HEK293T (cell line): Measurements from ENCODE around the gene GGT6.

Experiments used
- CTCF ChIA-PET: fragments of 350-600 bp; formaldehyde crosslinking; extraction: SDS; loops from one replicate; lab custom pipeline; 2021; ENCODE audit warnings: antibody characterized with exemption, inconsistent platforms; lab: Yijun Ruan, JAX
- POLR2A ChIA-PET: fragments of 350-600 bp; formaldehyde crosslinking; extraction: SDS; loops from one replicate; lab custom pipeline; 2020; ENCODE audit warnings: antibody characterized with exemption, inconsistent platforms; lab: Yijun Ruan, JAX
- DNase-seq: peaks from one replicate; pipeline ENCODE4 v3.0.0; 2012; ENCODE audit warnings: mixed read lengths; ENCODE audit errors: extremely low spot score
- ARNT ChIP-seq: fragments of 450-650 bp; IDR thresholded peaks from 2 replicates; pipeline ENCODE4 v1.6.1; 2017; ENCODE audit warnings: mild to moderate bottlenecking
- BHLHE40 ChIP-seq: fragments of 450-650 bp; IDR thresholded peaks from 2 replicates; pipeline ENCODE4 v1.6.1; 2016; ENCODE audit warnings: mild to moderate bottlenecking, moderate library complexity, borderline replicate concordance
- CTBP1 ChIP-seq: fragments of 450-650 bp; IDR thresholded peaks from 2 replicates; pipeline ENCODE4 v1.6.1; 2016; ENCODE audit warnings: borderline replicate concordance
- ELF4 ChIP-seq: fragments of 450-650 bp; IDR thresholded peaks from 2 replicates; pipeline ENCODE4 v1.6.1; 2017; ENCODE audit warnings: antibody characterized with exemption
- FOXA1 ChIP-seq: fragments of 450-650 bp; IDR thresholded peaks from 2 replicates; pipeline ENCODE4 v1.6.1; 2016; ENCODE audit warnings: mild to moderate bottlenecking
- FOXK2 ChIP-seq: fragments of 450-650 bp; IDR thresholded peaks from 2 replicates; pipeline ENCODE4 v1.6.1; 2016; ENCODE audit warnings: mild to moderate bottlenecking
- FOXM1 ChIP-seq: fragments of 450-650 bp; IDR thresholded peaks from 2 replicates; pipeline ENCODE4 v1.6.1; 2017; ENCODE audit warnings: mild to moderate bottlenecking, borderline replicate concordance
- HDGF ChIP-seq: fragments of 450-650 bp; IDR thresholded peaks from 2 replicates; pipeline ENCODE4 v1.6.1; 2017; ENCODE audit warnings: antibody characterized with exemption, borderline replicate concordance
- L3MBTL2 ChIP-seq: fragments of 450-650 bp; conservative IDR thresholded peaks from 2 replicates; pipeline ENCODE4 v1.6.1; 2016; ENCODE audit warnings: mild to moderate bottlenecking
- LEF1 ChIP-seq: fragments of 450-650 bp; IDR thresholded peaks from 2 replicates; pipeline ENCODE4 v1.6.1; 2017; ENCODE audit warnings: mild to moderate bottlenecking, borderline replicate concordance
- NFRKB ChIP-seq: fragments of 450-650 bp; IDR thresholded peaks from 2 replicates; pipeline ENCODE4 v1.6.1; 2016; ENCODE audit warnings: mild to moderate bottlenecking, moderate library complexity
- PKNOX1 ChIP-seq: fragments of 450-650 bp; IDR thresholded peaks from 2 replicates; pipeline ENCODE4 v1.6.1; 2016
- SP1 ChIP-seq: fragments of 450-650 bp; IDR thresholded peaks from 2 replicates; pipeline ENCODE4 v1.6.1; 2017
- SUZ12 ChIP-seq: fragments of 450-650 bp; IDR thresholded peaks from 2 replicates; pipeline ENCODE4 v1.6.1; 2016; ENCODE audit warnings: mild to moderate bottlenecking
- TARDBP ChIP-seq: fragments of 450-650 bp; IDR thresholded peaks from 2 replicates; pipeline ENCODE4 v1.6.1; 2016
- ZNF384 ChIP-seq: fragments of 450-650 bp; IDR thresholded peaks from 2 replicates; pipeline ENCODE4 v1.6.1; 2016

GGT6 gene

GRCh38 chr17:4557626-4558346 is 2.6 kb downstream of the GGT6 start:
- DNase-seq, result no peak
- POLR2A ChIA-PET, result no interaction called here
- TF ChIP-seq FOXK2 (no peak), CTBP1 (no peak), FOXA1 (no peak), ZNF384 (no peak), L3MBTL2 (no peak), NFRKB (no peak), SUZ12 (no peak)
- CTCF ChIA-PET, result interaction anchor here (0.5 kb wide), 1 partner anchor 49 kb away, joined by 3 read pairs; no protein-coding TSS in a partner anchor

GRCh38 chr17:4556996-4557395 is 3.4 kb downstream of the GGT6 start:
- ChIA-PET POLR2A (interaction anchor here (1.3 kb wide), 2 partner anchors 68 to 383 kb away, joined by 3 to 5 read pairs; partner anchors contain the start of genes RNF167 and SLC25A11), CTCF (interaction anchor here (0.5 to 2.3 kb wide), 2 partner anchors 10 to 50 kb away, joined by 3 to 10 read pairs; no protein-coding TSS in a partner anchor)
- TF ChIP-seq FOXM1, result no peak
- no peak for TF ChIP-seq BHLHE40
- TF ChIP-seq ARNT, result no peak
- no peak for TF ChIP-seq HDGF

GRCh38 chr17:4555873-4556759 is 4.3 kb downstream of the GGT6 start:
- no peak for TF ChIP-seq FOXK2
- no peak for TF ChIP-seq BHLHE40
- TF ChIP-seq SUZ12, result no peak
- TF ChIP-seq HDGF, result no peak
- no peak for TF ChIP-seq ZNF384
- TF ChIP-seq ELF4, result no peak
- TF ChIP-seq NFRKB, result no peak
- no peak for TF ChIP-seq TARDBP
- no peak for TF ChIP-seq L3MBTL2
- POLR2A ChIA-PET, result interaction anchor here (0.6 to 3.4 kb wide), 17 partner anchors 11 to 527 kb away, joined by 3 to 22 read pairs (median 4); partner anchors contain the start of genes RNF167 and SLC25A11
- no peak for DNase-seq
- CTCF ChIA-PET, result interaction anchor here (1.1 to 2.3 kb wide), 2 partner anchors 9 to 11 kb away, joined by 4 to 10 read pairs; no protein-coding TSS in a partner anchor

More at GRCh38 chr17:4556996-4557395, 3.4 kb downstream of the GGT6 start:
- DNase-seq, result no peak

- TF ChIP-seq ELF4, result peak; percentile 78
- peak; percentile 91 for TF ChIP-seq L3MBTL2
- TF ChIP-seq BHLHE40, result no peak
- DNase-seq, result peak; percentile 99
- CTCF ChIA-PET, result interaction anchor here (0.6 to 2.3 kb wide), 4 partner anchors 10 to 58 kb away, joined by 3 to 10 read pairs (median 4); no protein-coding TSS in a partner anchor
- POLR2A ChIA-PET, result interaction anchor here (0.6 to 3.4 kb wide), 23 partner anchors 8 to 528 kb away, joined by 3 to 22 read pairs (median 4); partner anchors contain the start of genes PELP1, RNF167 and SLC25A11
Observed at GRCh38 chr17:4554997-4555799, 5.2 kb downstream of the GGT6 start, which contains the start of gene MYBBP1A. TSS of gene MYBBP1A (minus strand) at chr17:4555384. CDS start at chr17:4555324, 60 bp downstream.

GRCh38 chr17:4554441-4554996 is 5.9 kb downstream of the GGT6 start:
- CTCF ChIA-PET, result interaction anchor here (0.6 to 0.9 kb wide), 3 partner anchors 12 to 57 kb away, joined by 3 read pairs; no protein-coding TSS in a partner anchor
- no peak for DNase-seq
- POLR2A ChIA-PET, result interaction anchor here (0.9 to 3.4 kb wide), 11 partner anchors 9 to 385 kb away, joined by 3 to 22 read pairs (median 5); partner anchors contain the start of genes PELP1, RNF167, SLC25A11 and SPNS2
- TF ChIP-seq NFRKB, result no peak
- TF ChIP-seq BHLHE40, result no peak
- no peak for TF ChIP-seq FOXK2
- TF ChIP-seq FOXM1, result no peak
- TF ChIP-seq TARDBP, result no peak
- TF ChIP-seq LEF1, result no peak
- no peak for TF ChIP-seq PKNOX1
- no peak for TF ChIP-seq SP1
- no peak for TF ChIP-seq CTBP1
- TF ChIP-seq L3MBTL2, result no peak
- TF ChIP-seq FOXA1, result no peak
- TF ChIP-seq ELF4, result no peak
- no peak for TF ChIP-seq SUZ12
- TF ChIP-seq ZNF384, result no peak

- POLR2A ChIA-PET, result interaction anchor here (1.2 to 3.4 kb wide), 4 partner anchors 10 to 55 kb away, joined by 5 to 22 read pairs (median 9); partner anchors contain the start of gene SPNS2
- CTCF ChIA-PET, result no interaction called here
- TF ChIP-seq CTBP1 (no peak), BHLHE40 (no peak), SP1 (no peak), FOXM1 (no peak), ARNT (no peak), HDGF (no peak), LEF1 (no peak), L3MBTL2 (no peak), FOXA1 (no peak), TARDBP (no peak), PKNOX1 (no peak), ZNF384 (no peak), SUZ12 (no peak), ELF4 (no peak), FOXK2 (no peak), NFRKB (no peak)
- no peak for DNase-seq
Observed at GRCh38 chr17:4553669-4554068, 6.7 kb downstream of the GGT6 start.
